Thyroid gland (tissue), 4 donors: ENCODE measurements around the gene THOC2.

Experiments
- CTCF ChIP-seq, 6 experiments: fragments of 200-600 bp in 3 of 6; fragments of 450-650 bp in 3 of 6; sonication (generic) in 3 of 6; IDR thresholded peaks; one replicate each; pipeline ENCODE4 v1.5.1; 2016 to 2019; ENCODE audit warnings: antibody characterized with exemption in 6 of 6, mild to moderate bottlenecking in 2 of 6, inconsistent platforms in 1 of 6, moderate library complexity in 1 of 6
- POLR2A ChIP-seq, 2 donors: fragments of 450-650 bp; IDR thresholded peaks; one replicate each; pipeline ENCODE4 v1.6.1; 2017; ENCODE audit warnings: antibody characterized with exemption in 2 of 2, mild to moderate bottlenecking in 2 of 2, moderate library complexity in 1 of 2

- TF ChIP-seq CTCF (IDR thresholded peaks at IDR 0.05) (no peak), POLR2A (IDR thresholded peaks at IDR 0.05) (no peak)
Observed at GRCh38 chrX:123570011-123570590, 162.8 kb downstream of the THOC2 start.
